ENCODE data around the gene MS4A4E.

GRCh38 chr11:60183591-60184205 is 59.2 kb downstream of the MS4A4E start:
- no peak for TF ChIP-seq CTCF (IDR thresholded peaks at IDR 0.05; ENCODE audit: low read depth, low read length, poor library complexity, severe bottlenecking)
- no peak for TF ChIP-seq EZH2phosphoT487 (IDR thresholded peaks at IDR 0.05; ENCODE audit: borderline replicate concordance, low read length)

Data from DOHH2 (cell line).